Right lobe of liver (tissue), 6 donors: ENCODE data around the gene DSTYK. TPM values are rescaled to one million over a fixed set of nuclear protein-coding genes. Genes with fewer than 3 reads are reported as not detected.

Experiments
- ATAC-seq, 4 donors: fragments of 200-7000 bp; cut with Tn5 transposase; one replicate each; pipeline ENCODE4 v1.9.1; 2020; ENCODE audit warnings: mild to moderate bottlenecking in 4 of 4, moderate library complexity in 4 of 4
- DNase-seq, 3 donors: peaks; one replicate each; pipeline ENCODE4 v3.0.0-alpha.2; 2020
- H3K27ac ChIP-seq, 3 donors: fragments of 200-600 bp; one replicate each; pipeline ENCODE4 v1.8.0; 2022
- H3K27me3 ChIP-seq, 2 donors: fragments of 200-600 bp; one replicate each; pipeline ENCODE4 v1.8.0; 2022
- H3K36me3 ChIP-seq, 4 donors: fragments of 200-600 bp; sonication (generic) in 1 of 4; one replicate each; pipeline versions ENCODE4 v1.5.1 to v1.8.0; 2017 to 2022; ENCODE audit warnings: control low read depth in 1 of 4
- H3K4me1 ChIP-seq, 4 donors: fragments of 200-600 bp; sonication (generic) in 1 of 4; one replicate each; pipeline versions ENCODE4 v1.5.1 to v1.8.0; 2017 to 2022; ENCODE audit warnings: control low read depth in 1 of 4
- H3K4me3 ChIP-seq, 3 donors: fragments of 200-600 bp; one replicate each; pipeline ENCODE4 v1.8.0; 2022
- H3K9me3 ChIP-seq, 4 donors: fragments of 200-600 bp; sonication (generic) in 1 of 4; one replicate each; pipeline versions ENCODE4 v1.5.1 to v1.8.0; 2017 to 2022; ENCODE audit warnings: control low read depth in 1 of 4
- POLR2A ChIP-seq: fragments of 450-650 bp; IDR thresholded peaks from one replicate; pipeline ENCODE4 v1.6.1; 2017; ENCODE audit warnings: antibody characterized with exemption, mild to moderate bottlenecking
- WGBS: methylation state at CpG from one replicate; pipeline ENCODE4 v1.1.6; 2018; ENCODE audit warnings: low coverage, low lambda C conversion rate; ENCODE audit not compliant: insufficient coverage; ENCODE audit errors: missing lambda C conversion rate; 5-methylcytosine and 5-hydroxymethylcytosine counted together
- intact Hi-C, 2 donors: fragments of 100-400 bp; cut with DNase I; formaldehyde crosslinking; loops; one replicate each; pipeline versions ENCODE4 v1.11.2 to v1.14.1; 2022
- total RNA-seq, 6 experiments: library from RNA; depleted of rRNA in 2 of 6; stranded (reverse); fragments of >200 nt in 2 of 6; fragmentation: NEBNext Ultra II Directional in 3 of 6; extraction: Animal tissue kit (Norgen Biotek cat#: 25700) in 3 of 6; gene quantifications; one replicate each; pipeline versions ENCODE4 v1.1.0 to v1.2.4, GENCODE V29; 2016 to 2023
- TF ChIP-seq, protein P1 (sequence below), 4 donors: fragments of 200-600 bp in 3 of 4; fragments of 450-650 bp in 1 of 4; IDR thresholded peaks; one replicate each; pipeline versions ENCODE4 v1.5.1 to v1.8.0; 2016 to 2022; ENCODE audit warnings: antibody characterized with exemption in 4 of 4, mild to moderate bottlenecking in 2 of 4
- donor health status: DM: no; HTN: yes; CAD: no.
- donor health status: DM: no; HTN: no; CAD: no.
- donor health status: DM: no; HTN: no; CAD: no.
- donor health status: DM: no; HTN: yes; CAD: no.
- donor health status: DM: no; HTN: yes; CAD: no.

Gene DSTYK
- total RNA-seq, 6 experiments from 2014 or later = 2.5 to 2.9 (median 2.6) TPM

DNA sequence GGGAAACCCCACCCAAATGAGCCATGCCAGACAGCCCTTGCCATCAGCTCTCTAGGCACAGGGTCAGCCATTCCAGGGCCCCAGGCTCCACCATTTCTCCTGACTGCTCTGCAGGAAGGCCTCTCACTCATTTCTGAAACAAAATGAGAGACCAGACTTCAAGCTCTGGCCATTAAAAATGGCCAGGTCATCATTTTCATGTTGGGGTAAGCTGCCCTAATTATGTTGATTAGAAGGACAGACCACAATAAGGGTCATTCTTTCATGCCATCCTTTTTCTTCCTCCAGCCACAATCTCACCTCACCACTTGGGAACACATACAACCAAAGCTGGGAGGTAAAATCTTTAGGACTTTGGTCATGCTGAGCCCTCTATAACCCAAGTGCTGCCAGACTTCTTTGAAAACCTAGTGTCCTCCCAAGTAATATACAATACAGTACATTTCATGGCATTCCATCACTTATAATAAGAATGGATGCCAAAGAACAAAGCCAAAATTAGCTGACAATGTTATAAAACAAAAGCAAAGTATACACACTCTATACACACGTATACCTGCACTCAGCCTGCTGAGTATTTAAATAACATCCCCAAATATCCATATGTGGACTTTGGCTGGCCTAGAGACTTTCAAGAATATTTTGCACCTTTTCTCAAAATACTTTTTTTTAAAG lies 67.3 kb downstream of the DSTYK start:
- H3K36me3 ChIP-seq = peaks cover 0 to 8% (median 0%) of the 10 kb centered on the region in 4 donors
- ATAC-seq (no peak), DNase-seq (no peak)
- no peaks in the 10 kb centered on the region for H3K4me1 ChIP-seq
- intact Hi-C loops = no loop called here
- H3K27ac ChIP-seq = no peak overlapping the region
- no peak overlapping the region for H3K4me3 ChIP-seq
- no peaks in the 10 kb centered on the region for H3K9me3 ChIP-seq
- H3K27me3 ChIP-seq = no peaks in the 10 kb centered on the region
- TF ChIP-seq POLR2A = no peak
- TF ChIP-seq, protein P1, sequence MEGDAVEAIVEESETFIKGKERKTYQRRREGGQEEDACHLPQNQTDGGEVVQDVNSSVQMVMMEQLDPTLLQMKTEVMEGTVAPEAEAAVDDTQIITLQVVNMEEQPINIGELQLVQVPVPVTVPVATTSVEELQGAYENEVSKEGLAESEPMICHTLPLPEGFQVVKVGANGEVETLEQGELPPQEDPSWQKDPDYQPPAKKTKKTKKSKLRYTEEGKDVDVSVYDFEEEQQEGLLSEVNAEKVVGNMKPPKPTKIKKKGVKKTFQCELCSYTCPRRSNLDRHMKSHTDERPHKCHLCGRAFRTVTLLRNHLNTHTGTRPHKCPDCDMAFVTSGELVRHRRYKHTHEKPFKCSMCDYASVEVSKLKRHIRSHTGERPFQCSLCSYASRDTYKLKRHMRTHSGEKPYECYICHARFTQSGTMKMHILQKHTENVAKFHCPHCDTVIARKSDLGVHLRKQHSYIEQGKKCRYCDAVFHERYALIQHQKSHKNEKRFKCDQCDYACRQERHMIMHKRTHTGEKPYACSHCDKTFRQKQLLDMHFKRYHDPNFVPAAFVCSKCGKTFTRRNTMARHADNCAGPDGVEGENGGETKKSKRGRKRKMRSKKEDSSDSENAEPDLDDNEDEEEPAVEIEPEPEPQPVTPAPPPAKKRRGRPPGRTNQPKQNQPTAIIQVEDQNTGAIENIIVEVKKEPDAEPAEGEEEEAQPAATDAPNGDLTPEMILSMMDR (IDR thresholded peaks at IDR 0.05) = no peak
- 85% methylated on average over 1 of the region's 1 CpG for WGBS

DNA sequence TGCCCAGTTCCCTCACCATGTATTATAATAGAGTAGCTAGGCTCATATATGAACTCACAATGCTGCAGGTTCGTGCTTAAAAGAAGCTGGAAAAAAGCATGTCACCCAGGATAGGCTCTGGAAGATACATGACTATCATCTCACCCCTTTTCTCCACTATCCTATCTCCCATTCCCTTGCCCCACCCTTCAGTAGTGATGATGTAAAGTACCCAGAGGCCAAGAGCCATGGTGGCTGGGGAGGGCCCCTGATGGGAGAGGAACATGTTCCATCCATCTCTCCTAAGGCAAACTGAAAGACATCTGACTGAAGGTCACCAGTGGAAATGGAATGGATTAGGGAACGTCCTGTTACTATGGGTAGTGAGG lies 69.4 kb downstream of the DSTYK start:
- intact Hi-C loops = no loop called here
- ATAC-seq = peak; percentile 8 to 26 (median 25)
- Histone ChIP-seq H3K27me3 (no peaks in the 10 kb centered on the region), H3K27ac (no peak overlapping the region), H3K9me3 (no peaks in the 10 kb centered on the region), H3K4me1 (no peaks in the 10 kb centered on the region), H3K36me3 (peaks cover 0 to 2% (median 0%) of the 10 kb centered on the region in 4 donors), H3K4me3 (no peak overlapping the region)
- TF ChIP-seq, protein P1 (IDR thresholded peaks at IDR 0.05) = no peak
- no peak for TF ChIP-seq POLR2A
- DNase-seq = no peak
- 25% methylated on average over 2 of the region's 2 CpGs for WGBS

DNA sequence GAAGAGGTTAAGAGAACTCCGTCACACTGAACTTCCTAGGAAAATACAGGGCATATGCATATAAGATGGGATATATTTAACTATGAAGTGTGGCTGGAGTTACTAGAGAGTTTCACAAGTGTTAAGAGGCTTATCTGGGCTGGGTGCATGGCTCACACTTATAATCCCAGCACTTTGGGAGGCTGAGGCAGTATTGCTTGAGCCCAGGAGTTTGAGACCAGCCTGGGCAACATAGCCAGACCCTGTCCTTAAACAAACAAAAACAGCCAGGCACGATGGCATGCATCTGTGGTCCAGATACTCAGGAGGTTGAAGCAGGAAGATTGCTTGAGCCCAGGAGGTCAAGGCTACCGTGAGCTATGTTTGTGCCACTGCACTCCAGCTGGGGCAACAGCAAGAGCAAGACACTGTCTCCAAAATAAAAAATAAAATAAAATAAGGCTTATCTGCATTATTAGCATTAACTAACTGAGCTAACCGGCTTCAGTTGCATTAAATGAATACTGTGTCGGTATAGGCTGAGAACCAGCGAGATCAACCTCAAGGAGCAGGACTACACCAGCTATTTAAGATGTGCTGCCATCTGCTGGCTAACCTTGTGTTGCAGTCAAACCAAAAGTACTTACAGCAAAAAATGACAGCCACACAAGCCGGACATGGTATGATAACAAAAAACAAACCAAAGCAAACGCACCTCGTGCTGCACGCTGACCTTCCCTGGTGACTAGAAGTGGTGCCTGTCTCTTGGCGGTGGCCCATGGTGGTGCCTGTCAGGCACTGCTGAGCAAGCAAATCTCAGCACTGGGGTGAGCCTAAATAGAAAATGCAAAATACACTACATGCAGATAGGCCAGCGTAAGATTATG lies 70.0 kb downstream of the DSTYK start:
- H3K27ac ChIP-seq = no peak overlapping the region
- no peaks in the 10 kb centered on the region for H3K27me3 ChIP-seq
- TF ChIP-seq, protein P1 (IDR thresholded peaks at IDR 0.05) = peak; percentile 68 to 90 (median 78)
- TF ChIP-seq POLR2A = no peak
- no peak overlapping the region for H3K4me3 ChIP-seq
- WGBS = 13% methylated on average over 12 of the region's 12 CpGs
- intact Hi-C loops = no loop called here
- no peaks in the 10 kb centered on the region for H3K9me3 ChIP-seq
- peak; percentile 56 to 73 (median 65) for DNase-seq
- no peaks in the 10 kb centered on the region for H3K36me3 ChIP-seq
- no peaks in the 10 kb centered on the region for H3K4me1 ChIP-seq
- peak; percentile 93 to 95 (median 94) for ATAC-seq

DNA sequence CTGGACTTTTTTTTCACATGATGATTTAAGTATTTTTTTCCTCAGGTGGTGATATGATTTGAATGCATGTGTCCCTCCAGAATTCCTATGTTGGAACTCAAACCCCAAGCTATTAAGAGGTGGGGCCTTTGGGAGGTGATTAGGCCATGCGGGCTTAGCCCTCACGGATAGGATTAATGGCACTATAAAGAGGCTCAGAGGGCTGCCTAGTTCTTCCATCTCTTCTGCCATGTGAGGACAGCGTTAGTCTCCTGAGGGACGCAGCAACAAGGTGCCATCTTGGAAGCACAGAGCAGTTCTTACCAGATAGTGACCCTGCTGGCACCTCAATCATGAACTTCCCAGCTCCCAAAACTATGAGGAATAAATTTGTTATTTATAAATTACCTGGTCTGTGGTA lies 71.4 kb downstream of the DSTYK start:
- DNase-seq (no peak), ATAC-seq (no peak)
- H3K27ac ChIP-seq = no peak overlapping the region
- no peak for TF ChIP-seq POLR2A
- TF ChIP-seq, protein P1 (IDR thresholded peaks at IDR 0.05) = no peak
- no peaks in the 10 kb centered on the region for H3K9me3 ChIP-seq
- no peaks in the 10 kb centered on the region for H3K27me3 ChIP-seq
- WGBS = 95% methylated on average over 4 of the region's 4 CpGs
- no peaks in the 10 kb centered on the region for H3K4me1 ChIP-seq
- intact Hi-C loops = no loop called here
- no peaks in the 10 kb centered on the region for H3K36me3 ChIP-seq
- H3K4me3 ChIP-seq = no peak overlapping the region
